H1 (cell line): Measurements from ENCODE around the gene MICU1. TPM values are rescaled to one million over a fixed set of nuclear protein-coding genes. Genes with fewer than 3 reads are reported as not detected.

Experiments
- CTCF ChIA-PET: fragments of 300-600 bp; sonication (Branson Sonifier 250); formaldehyde crosslinking; loops from one replicate; lab custom pipeline; 2021; ENCODE audit not compliant: partially characterized antibody; lab: Charles Lee
- POLR2A ChIA-PET: fragments of 300-600 bp; sonication (Branson Sonifier 250); formaldehyde crosslinking; loops from one replicate; lab custom pipeline; 2021; ENCODE audit warnings: inconsistent platforms; ENCODE audit not compliant: partially characterized antibody; lab: Charles Lee
- DNase-seq, 2 experiments: peaks; one replicate each; pipeline versions ENCODE4 v3.0.0 to v3.0.0-alpha.2; 2010 to 2022; ENCODE audit warnings: low spot score in 2 of 2, low read depth in 1 of 2, mixed read lengths in 1 of 2
- FAIRE-seq: peaks from 2 replicates; lab custom pipeline; 2011; peaks lifted over from hg19 to GRCh38; lab: Jason Lieb, UNC
- H2AFZ ChIP-seq: 2 replicates; pipeline ENCODE4 v1.8.1; 2012; ENCODE audit warnings: low read length, inconsistent platforms
- H2AK5ac ChIP-seq: 2 replicates; pipeline ENCODE4 v1.6.1; 2013; ENCODE audit warnings: low read depth, low read length
- H2BK120ac ChIP-seq: replicated peaks from 2 replicates; pipeline ENCODE3; 2013; ENCODE audit warnings: low read depth, low read length, inconsistent platforms
- H2BK12ac ChIP-seq: 2 replicates; pipeline ENCODE4 v1.6.1; 2013; ENCODE audit warnings: low read depth, low read length
- H2BK15ac ChIP-seq: 2 replicates; pipeline ENCODE4 v1.6.1; 2013; ENCODE audit warnings: low read length
- H2BK20ac ChIP-seq: 2 replicates; pipeline ENCODE4 v1.6.1; 2013; ENCODE audit warnings: low read length
- H2BK5ac ChIP-seq: 2 replicates; pipeline ENCODE4 v1.6.1; 2013; ENCODE audit warnings: low read depth, low read length
- H3K14ac ChIP-seq: 2 replicates; pipeline ENCODE4 v1.6.1; 2013; ENCODE audit warnings: inconsistent platforms; ENCODE audit not compliant: insufficient read length
- H3K18ac ChIP-seq: 2 replicates; pipeline ENCODE4 v1.6.1; 2013; ENCODE audit warnings: low read length; ENCODE audit errors: extremely low read depth
- H3K23ac ChIP-seq: 2 replicates; pipeline ENCODE4 v1.6.1; 2013; ENCODE audit warnings: inconsistent platforms; ENCODE audit not compliant: insufficient read length
- H3K23me2 ChIP-seq: 2 replicates; pipeline ENCODE4 v1.6.1; 2013; ENCODE audit warnings: low read depth, low read length
- H3K27ac ChIP-seq: 2 replicates; pipeline ENCODE4 v1.6.1; 2011; ENCODE audit warnings: low read depth, low read length, inconsistent platforms
- H3K27me3 ChIP-seq, 4 experiments: replicated peaks in 1 of 4; 1 replicate in 1 of 4; 2 replicates in 3 of 4; pipeline versions ENCODE4 v1.6.1 to v1.8.1; 2011 to 2013; ENCODE audit warnings: low read length in 3 of 4, mild to moderate bottlenecking in 3 of 4, inconsistent platforms in 2 of 4, mixed read lengths in 2 of 4, moderate library complexity in 1 of 4; ENCODE audit not compliant: control insufficient read depth in 3 of 4, insufficient read depth in 3 of 4; ENCODE audit errors: extremely low read depth in 1 of 4
- H3K36me3 ChIP-seq, 4 experiments: 2 replicates each; pipeline versions ENCODE4 v1.6.1 to v1.8.1; 2011 to 2013; ENCODE audit warnings: mild to moderate bottlenecking in 4 of 4, low read length in 3 of 4, moderate library complexity in 2 of 4, control low read depth in 1 of 4, inconsistent platforms in 1 of 4; ENCODE audit not compliant: insufficient read depth in 4 of 4, control insufficient read depth in 2 of 4
- H3K4ac ChIP-seq: replicated peaks from 2 replicates; pipeline ENCODE3; 2013; ENCODE audit warnings: low read length, low read depth, mixed read lengths, inconsistent platforms; ENCODE audit not compliant: insufficient read length
- H3K4me1 ChIP-seq, 4 experiments: replicated peaks in 1 of 4; 1 replicate in 1 of 4; 2 replicates in 3 of 4; pipeline versions ENCODE4 v1.6.1 to v1.8.1; 2011 to 2013; ENCODE audit warnings: low read length in 3 of 4, inconsistent platforms in 2 of 4, mixed read lengths in 1 of 4; ENCODE audit not compliant: insufficient read depth in 4 of 4, control insufficient read depth in 3 of 4
- H3K4me2 ChIP-seq, 2 experiments: 2 replicates each; pipeline versions ENCODE4 v1.6.1 to v1.8.1; 2011 to 2013; ENCODE audit warnings: low read depth in 2 of 2, low read length in 2 of 2, control low read depth in 1 of 2, inconsistent platforms in 1 of 2, mild to moderate bottlenecking in 1 of 2; ENCODE audit not compliant: insufficient read depth in 1 of 2
- H3K4me3 ChIP-seq, 4 experiments: fragments of 200-600, 300-600 bp in 1 of 4; sonication (generic), shearing (Covaris generic), sonication (Bioruptor Twin) in 1 of 4; 2 replicates each; pipeline versions ENCODE4 v1.5.1 to v1.8.1; 2011 to 2016; ENCODE audit warnings: low read length in 4 of 4, low read depth in 3 of 4, control low read depth in 2 of 4, inconsistent platforms in 2 of 4, mild to moderate bottlenecking in 2 of 4, mixed read lengths in 1 of 4, moderate library complexity in 1 of 4; ENCODE audit not compliant: insufficient read depth in 2 of 4; ENCODE audit errors: extremely low read depth in 1 of 4
- H3K56ac ChIP-seq: replicated peaks from 2 replicates; pipeline ENCODE3; 2013; ENCODE audit warnings: low read depth, mild to moderate bottlenecking, mixed read lengths, low read length, inconsistent platforms; ENCODE audit not compliant: insufficient read length
- H3K79me1 ChIP-seq: 2 replicates; pipeline ENCODE4 v1.6.1; 2013; ENCODE audit warnings: low read depth, low read length, control low read depth
- H3K79me2 ChIP-seq, 2 experiments: 2 replicates each; pipeline versions ENCODE4 v1.6.1 to v1.8.1; 2012 to 2013; ENCODE audit warnings: low read length in 2 of 2, mild to moderate bottlenecking in 2 of 2, inconsistent platforms in 1 of 2; ENCODE audit not compliant: insufficient read depth in 2 of 2, control insufficient read depth in 1 of 2
- H3K9ac ChIP-seq, 4 experiments: replicated peaks in 1 of 4; 1 replicate in 1 of 4; 2 replicates in 3 of 4; pipeline versions ENCODE4 v1.6.1 to v1.8.1; 2011 to 2013; ENCODE audit warnings: low read depth in 3 of 4, low read length in 3 of 4, control low read depth in 2 of 4, mild to moderate bottlenecking in 2 of 4, moderate library complexity in 2 of 4, inconsistent platforms in 1 of 4; ENCODE audit errors: extremely low read depth in 1 of 4
- H3K9me3 ChIP-seq, 2 experiments: 2 replicates each; pipeline versions ENCODE4 v1.6.1 to v1.8.1; 2012 to 2013; ENCODE audit warnings: mild to moderate bottlenecking in 2 of 2, moderate library complexity in 2 of 2, control low read depth in 1 of 2, inconsistent platforms in 1 of 2, low read depth in 1 of 2, low read length in 1 of 2, mixed read lengths in 1 of 2; ENCODE audit not compliant: insufficient read depth in 2 of 2
- H4K20me1 ChIP-seq, 2 experiments: replicated peaks in 1 of 2; 2 replicates each; pipeline versions ENCODE3 to v1.8.1; 2011 to 2013; ENCODE audit warnings: inconsistent platforms in 2 of 2, low read length in 2 of 2, mild to moderate bottlenecking in 1 of 2; ENCODE audit not compliant: insufficient read depth in 2 of 2, control insufficient read depth in 1 of 2
- H4K5ac ChIP-seq: 2 replicates; pipeline ENCODE4 v1.6.1; 2013; ENCODE audit warnings: low read length, low read depth, mixed read lengths, inconsistent platforms; ENCODE audit not compliant: insufficient read length
- H4K8ac ChIP-seq: 2 replicates; pipeline ENCODE4 v1.8.0; 2013; ENCODE audit warnings: mild to moderate bottlenecking, moderate library complexity, low read length, inconsistent platforms; ENCODE audit not compliant: insufficient read depth; ENCODE audit errors: extremely low read depth
- H4K91ac ChIP-seq: replicated peaks from 2 replicates; pipeline ENCODE3; 2013; ENCODE audit warnings: low read length, mixed read lengths, inconsistent platforms; ENCODE audit not compliant: insufficient read length
- E2F6 ChIP-seq: IDR thresholded peaks from 2 replicates; pipeline ENCODE4 v1.6.1; 2012; ENCODE audit warnings: inconsistent platforms
- GTF2F1 ChIP-seq: IDR thresholded peaks from 2 replicates; pipeline ENCODE4 v1.6.1; 2012; ENCODE audit warnings: low read depth, low read length, improper control_type of control experiment, borderline replicate concordance
- WGBS, 2 experiments: shearing (Covaris generic) in 1 of 2; methylation state at CpG; one replicate each; pipeline versions ENCODE4 v1.1.6 to v1.1.7; 2013 to 2015; ENCODE audit warnings: low lambda C conversion rate in 2 of 2, mixed read lengths in 2 of 2, inconsistent platforms in 1 of 2, low coverage in 1 of 2, missing lambda C conversion rate in 1 of 2; ENCODE audit not compliant: insufficient replicate concordance in 2 of 2, insufficient coverage in 1 of 2, insufficient read length in 1 of 2; ENCODE audit errors: extremely low coverage in 1 of 2, missing lambda C conversion rate in 1 of 2; 5-methylcytosine and 5-hydroxymethylcytosine counted together
- polyA plus RNA-seq, 7 experiments: library from polyadenylated mRNA; depleted of rRNA in 3 of 7; stranded (reverse) in 5 of 7; unstranded in 2 of 7; fragments of >200 nt in 5 of 7; fragments of 200-250 nt in 2 of 7; gene quantifications; 1 replicate in 5 of 7; 2 replicates in 1 of 7; 4 replicates in 1 of 7; pipeline versions ENCODE4 v1.2.1 to v1.2.3, GENCODE V29; 2011 to 2013; ENCODE audit warnings: missing spikeins in 2 of 7, mixed read lengths in 2 of 7
- total RNA-seq: library from RNA; stranded (reverse); fragmentation: NEBNext Ultra II Directional; extraction: Animal tissue kit (Norgen Biotek cat#: 25700); gene quantifications from 2 replicates; pipeline ENCODE4 v1.2.1, GENCODE V29; 2021

MICU1 gene
- total and polyA plus RNA-seq, 2 of the 8 experiments (the other 6 are each of a cell fraction or from before 2014, with no cell fraction given) = 18.0 to 36.7 TPM

GRCh38 chr10:72355214-72355555 lies 270.7 kb downstream of the MICU1 start:
- FAIRE-seq (no peak), DNase-seq (no peak)
- Histone ChIP-seq H3K27ac (no peak overlapping the region), H3K9me3 (no peaks in the 10 kb centered on the region), H4K8ac (no peak overlapping the region), H4K20me1 (peaks cover 0 to 3% of the 10 kb centered on the region in 2 experiments), H2AFZ (peak overlapping the region; percentile 72), H3K79me1 (peaks cover 20% of the 10 kb centered on the region), H4K91ac (no peak overlapping the region), H3K23me2 (peaks cover 7% of the 10 kb centered on the region; the same call in 1 of the 2 replicates), H3K9ac (peak overlapping the region in 1 of 4 experiments; percentile 65; a peak in 2 of 7 replicates), H2BK120ac (no peak overlapping the region), H2BK20ac (no peak overlapping the region), H3K79me2 (peaks cover 8 to 34% of the 10 kb centered on the region in 2 experiments; a peak in 3 of 4 replicates)
- POLR2A ChIA-PET = interaction anchor here (0.6 to 5.4 kb wide), 18 partner anchors 9 to 1424 kb away, joined by 3 to 64 read pairs (median 4); partner anchors contain the start of genes ANAPC16, ASCC1, DDIT4 and MICU1
- TF ChIP-seq E2F6 = peak; percentile 7; the same call in 1 of the 2 replicates
- TF ChIP-seq GTF2F1 = no peak
- TF ChIP-seq, all 59 proteins: peak for 1
- peak overlapping the region; percentile 86 to 100 (median 92) for H3K4me3 ChIP-seq
- H3K56ac ChIP-seq = no peak overlapping the region
- H2BK12ac ChIP-seq = peak overlapping the region; percentile 14; the same call in 1 of the 2 replicates
- peaks cover 0 to 8% (median 0%) of the 10 kb centered on the region in 4 experiments; a peak in 1 of 8 replicates for H3K36me3 ChIP-seq
- peaks cover 5 to 7% (median 6%) of the 10 kb centered on the region in 4 experiments; a peak in 6 of 7 replicates for H3K4me1 ChIP-seq
- 41% methylated on average over 7 of the region's 7 CpGs; no CpG with 5 or more reads in 1 of the 2 experiments for WGBS, 2 experiments
- H3K14ac ChIP-seq = no peak overlapping the region
- H3K23ac ChIP-seq = no peak overlapping the region
- H3K4ac ChIP-seq = no peak overlapping the region
- H4K5ac ChIP-seq = peak overlapping the region; percentile 3
- H2BK5ac ChIP-seq = peak overlapping the region; percentile 100; the same call in 1 of the 2 replicates
- CTCF ChIA-PET = interaction anchor here (0.6 to 1.3 kb wide), 5 partner anchors 8 to 444 kb away, joined by 3 to 4 read pairs (median 3); no protein-coding TSS in a partner anchor
- H2AK5ac ChIP-seq = no peak overlapping the region
- no peak overlapping the region for H3K18ac ChIP-seq
- peak overlapping the region; percentile 82 to 93 for H3K4me2 ChIP-seq
- no peaks in the 10 kb centered on the region for H3K27me3 ChIP-seq
- H2BK15ac ChIP-seq = no peak overlapping the region
